GM19455 (cell line): ENCODE results near the gene COL8A2.

Source experiments
- ATAC-seq: cut with Tn5 transposase; IDR thresholded peaks from one replicate; pipeline ENCODE4 v1.9.1; 2021; ENCODE audit not compliant: unreplicated experiment

COL8A2 gene

DNA sequence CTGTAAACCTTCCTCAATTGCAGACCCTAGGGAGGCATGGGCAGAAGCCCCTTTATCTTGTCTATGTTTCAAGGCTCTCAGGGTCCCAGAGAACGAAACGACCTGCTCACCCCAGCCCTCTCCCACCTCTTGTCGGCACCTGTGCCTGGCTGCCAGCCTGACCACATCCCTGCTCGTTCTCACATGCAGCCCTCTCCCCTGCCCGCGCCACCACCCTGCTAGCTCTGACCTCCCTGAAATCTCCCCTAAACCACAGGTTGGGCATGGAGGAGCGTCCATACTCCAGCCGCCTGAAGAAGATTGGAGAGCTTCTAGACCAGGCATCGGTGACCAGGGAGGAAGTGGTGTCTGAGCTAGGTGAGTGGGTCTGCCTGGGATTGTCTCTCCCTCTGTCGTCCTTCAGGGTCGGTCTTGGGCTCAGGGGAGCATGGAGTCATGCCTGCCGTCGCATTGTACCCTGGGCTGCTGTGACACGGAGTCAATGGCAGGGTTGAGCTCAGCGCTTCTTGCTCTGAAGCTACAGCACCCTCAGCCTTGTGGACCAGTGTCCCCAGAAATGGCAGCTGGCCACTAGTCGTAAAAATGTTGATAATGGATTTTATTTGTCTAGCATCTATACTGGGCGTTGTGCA lies 32.7 kb downstream of the COL8A2 start:
- ATAC-seq: no peak

DNA sequence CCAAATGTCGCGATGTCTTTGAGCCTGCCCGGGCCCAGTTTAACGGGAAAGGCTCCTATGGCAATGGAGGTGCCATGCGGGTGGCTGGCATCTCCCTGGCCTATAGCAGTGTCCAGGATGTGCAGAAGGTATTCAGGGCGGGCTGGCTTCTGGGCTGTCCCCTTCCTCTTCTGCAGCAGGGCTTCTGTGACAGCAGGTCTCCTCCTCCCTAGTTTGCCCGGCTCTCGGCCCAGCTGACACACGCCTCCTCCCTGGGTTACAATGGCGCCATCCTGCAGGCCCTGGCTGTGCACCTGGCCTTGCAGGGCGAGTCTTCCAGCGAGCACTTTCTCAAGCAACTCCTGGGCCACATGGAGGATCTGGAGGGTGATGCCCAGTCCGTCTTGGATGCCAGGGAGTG lies 33.3 kb downstream of the COL8A2 start:
- ATAC-seq: no peak

DNA sequence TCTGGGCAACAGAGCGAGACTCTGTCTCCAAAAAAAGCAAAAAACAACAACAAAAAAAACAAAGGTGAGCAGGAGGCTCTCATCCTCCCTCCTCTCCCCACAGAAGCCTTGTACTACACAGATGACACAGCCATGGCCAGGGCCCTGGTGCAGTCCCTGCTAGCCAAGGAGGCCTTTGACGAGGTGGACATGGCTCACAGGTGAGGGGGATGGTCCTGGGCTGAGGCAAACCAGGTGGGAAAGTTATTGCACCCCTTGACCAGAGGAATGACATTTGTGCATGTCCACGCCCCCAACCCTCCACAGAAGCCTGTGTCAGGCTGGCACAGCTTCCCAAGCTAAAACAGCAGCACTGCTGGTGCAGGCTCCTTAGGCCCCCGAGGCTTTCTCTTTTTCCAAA lies 33.9 kb downstream of the COL8A2 start:
- ATAC-seq: no peak

DNA sequence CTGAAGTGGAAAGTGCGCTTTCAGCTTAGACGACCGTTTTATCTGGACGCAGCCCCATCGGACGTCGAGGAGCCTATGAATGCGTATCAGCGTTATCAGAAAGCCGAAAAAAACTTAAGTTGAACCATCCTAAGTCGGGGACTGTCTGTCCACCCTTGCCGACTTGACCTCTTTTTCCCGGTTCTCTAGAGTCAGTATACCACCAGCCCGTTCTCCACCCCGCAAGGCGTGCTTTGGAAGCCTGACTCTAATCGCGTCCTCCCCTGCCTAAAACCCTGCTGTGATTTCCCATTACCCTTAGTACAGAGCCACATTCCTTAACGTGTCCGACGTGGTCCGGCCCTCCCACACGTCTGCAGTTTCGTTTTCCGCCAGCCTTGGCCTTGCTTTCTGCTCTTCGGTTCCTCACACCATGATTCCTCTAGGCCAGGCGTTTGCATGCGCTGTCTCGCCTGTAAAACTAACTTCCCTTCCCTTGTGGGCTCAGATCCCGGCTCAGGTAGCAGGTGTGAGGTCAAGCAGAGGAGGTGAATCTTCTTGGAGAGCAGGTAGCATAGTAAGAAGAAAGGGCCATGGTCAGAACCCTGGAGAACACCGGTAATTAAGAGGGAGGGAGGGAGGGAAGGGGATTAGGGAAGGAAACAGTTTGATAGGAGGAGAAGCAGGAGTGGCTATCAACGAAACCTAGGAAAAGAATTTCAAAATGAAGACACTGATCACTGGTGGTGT lies 35.5 kb downstream of the COL8A2 start:
- no peak for ATAC-seq

DNA sequence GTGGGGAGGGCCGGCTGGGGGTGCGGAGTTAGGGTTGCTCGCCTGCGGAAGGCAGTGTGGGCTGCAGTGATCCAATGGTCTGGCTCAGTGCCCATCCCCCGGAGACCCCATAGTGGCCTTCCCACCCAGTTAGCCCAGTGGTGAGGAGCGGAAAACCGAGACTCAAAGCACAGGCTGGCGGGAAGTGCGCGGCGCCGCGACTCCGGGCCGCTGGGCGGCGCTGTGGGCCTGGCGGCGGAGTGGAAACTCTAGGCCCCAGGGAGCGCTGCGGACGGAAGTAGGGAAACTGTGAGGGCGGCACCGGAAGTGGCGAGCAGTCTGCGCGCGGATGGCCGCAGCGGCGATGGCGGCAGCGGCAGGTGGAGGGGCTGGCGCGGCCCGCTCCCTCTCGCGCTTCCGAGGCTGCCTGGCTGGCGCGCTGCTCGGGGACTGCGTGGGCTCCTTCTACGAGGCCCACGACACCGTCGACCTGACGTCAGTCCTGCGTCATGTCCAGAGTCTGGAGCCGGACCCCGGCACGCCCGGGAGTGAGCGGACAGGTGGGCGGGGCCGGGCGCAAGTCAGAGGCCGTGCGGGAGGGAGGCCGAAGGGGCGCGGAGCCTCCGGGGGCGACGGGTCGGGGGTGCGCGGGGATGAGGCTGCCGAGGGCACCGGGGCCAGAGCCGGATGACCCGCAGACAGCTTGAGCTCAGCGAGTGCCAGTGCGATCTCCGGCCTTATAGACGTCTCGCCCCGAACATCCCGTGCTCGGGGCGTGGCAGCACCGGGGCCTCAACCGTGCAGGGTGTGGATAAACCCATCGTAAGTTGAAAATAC lies 36.2 kb downstream of the COL8A2 start, which contains the start of gene ADPRS:
Gene ADPRS (plus strand): TSS at position 316 of the 816 bp plus-strand sequence. CDS start 13 bp downstream, at position 329.
- ATAC-seq: peak; percentile 75

DNA sequence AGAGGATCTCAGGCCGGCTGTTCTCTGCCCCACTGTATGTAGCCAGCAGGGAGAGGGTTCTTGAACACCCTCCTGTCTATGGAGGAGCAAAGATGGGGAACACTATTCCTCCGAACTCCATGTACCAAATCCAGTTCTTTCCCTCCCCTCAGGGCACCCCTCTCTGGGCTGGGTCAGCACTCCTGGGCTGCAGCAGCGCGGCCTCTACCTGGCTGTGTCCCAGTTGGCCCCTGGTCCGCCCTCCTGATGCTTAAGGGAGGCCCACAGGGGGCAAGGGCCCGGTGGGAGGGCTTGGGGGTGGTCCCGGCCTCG lies 36.8 kb downstream of the COL8A2 start:
- ATAC-seq: no peak

DNA sequence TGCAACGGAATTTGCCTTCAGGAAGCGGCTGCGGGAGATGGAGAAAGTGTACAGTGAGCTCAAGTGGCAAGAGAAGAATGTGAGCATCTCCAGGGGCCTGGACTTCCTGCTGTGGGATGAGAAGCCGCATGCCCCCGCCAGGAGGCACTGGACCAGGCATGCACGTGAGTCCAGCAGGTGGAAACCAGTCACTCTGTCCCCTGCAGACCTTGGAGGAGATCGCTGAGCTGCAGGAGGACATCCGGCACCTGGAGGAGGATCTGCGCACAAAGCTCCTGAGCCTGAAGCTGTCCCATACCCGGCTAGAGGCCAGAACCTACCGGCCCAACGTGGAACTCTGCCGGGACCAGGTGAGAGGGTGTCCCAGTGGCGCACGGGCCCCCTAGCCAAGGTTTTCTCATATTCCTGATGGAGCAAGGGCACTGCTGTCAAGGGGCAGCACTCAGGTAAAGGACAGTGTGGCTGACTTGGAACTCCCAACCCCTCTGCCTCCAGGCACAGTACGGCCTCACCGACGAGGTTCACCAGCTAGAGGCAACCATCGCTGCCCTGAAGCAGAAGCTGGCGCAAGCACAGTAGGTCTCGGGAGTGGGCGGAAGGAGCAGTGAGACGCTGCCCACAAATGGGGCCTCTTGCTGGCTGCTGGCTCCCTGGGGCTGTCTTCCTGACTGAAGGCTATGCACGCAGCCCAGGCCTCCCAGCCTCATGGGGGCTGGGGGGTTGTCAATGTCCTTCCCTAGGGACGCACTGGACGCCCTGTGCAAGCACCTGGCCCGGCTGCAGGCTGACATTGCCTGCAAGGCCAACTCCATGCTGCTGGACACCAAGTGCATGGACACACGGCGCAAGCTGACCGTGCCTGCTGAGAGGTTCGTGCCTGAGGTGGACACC lies 37.5 kb downstream of the COL8A2 start:
- ATAC-seq: no peak

DNA sequence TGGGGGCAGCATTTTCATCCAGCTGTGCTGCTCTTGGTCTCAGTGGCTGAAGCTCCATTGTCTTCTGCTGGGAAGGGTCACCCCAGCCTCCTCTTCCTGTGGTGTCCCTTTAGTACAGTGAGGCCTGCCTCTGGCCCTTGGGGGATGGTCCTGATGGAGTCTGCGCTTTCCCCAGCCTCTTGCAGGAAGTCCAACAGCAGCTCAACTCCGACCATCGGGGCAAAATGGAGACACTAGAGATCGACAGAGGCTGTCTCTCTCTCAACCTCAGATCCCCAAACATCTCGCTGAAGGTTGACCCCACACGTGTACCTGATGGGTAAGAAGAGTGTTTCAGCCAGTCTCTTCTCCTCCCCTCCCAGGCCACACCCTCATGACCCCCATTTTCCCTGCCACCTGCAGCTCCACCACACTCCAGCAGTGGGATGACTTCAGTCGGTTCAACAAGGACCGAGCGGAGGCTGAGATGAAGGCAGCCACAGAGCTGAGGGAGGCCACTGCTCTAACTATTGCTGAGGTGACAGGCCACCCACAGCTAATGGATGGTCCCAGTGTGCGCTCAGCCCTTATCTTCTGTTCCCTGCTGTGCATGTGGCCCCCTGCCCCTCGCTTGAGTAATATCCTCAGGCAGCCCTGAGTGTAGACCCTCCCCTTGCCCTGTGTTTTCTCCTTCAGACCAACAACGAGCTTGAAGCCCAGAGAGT lies 38.3 kb downstream of the COL8A2 start:
- no peak for ATAC-seq

DNA sequence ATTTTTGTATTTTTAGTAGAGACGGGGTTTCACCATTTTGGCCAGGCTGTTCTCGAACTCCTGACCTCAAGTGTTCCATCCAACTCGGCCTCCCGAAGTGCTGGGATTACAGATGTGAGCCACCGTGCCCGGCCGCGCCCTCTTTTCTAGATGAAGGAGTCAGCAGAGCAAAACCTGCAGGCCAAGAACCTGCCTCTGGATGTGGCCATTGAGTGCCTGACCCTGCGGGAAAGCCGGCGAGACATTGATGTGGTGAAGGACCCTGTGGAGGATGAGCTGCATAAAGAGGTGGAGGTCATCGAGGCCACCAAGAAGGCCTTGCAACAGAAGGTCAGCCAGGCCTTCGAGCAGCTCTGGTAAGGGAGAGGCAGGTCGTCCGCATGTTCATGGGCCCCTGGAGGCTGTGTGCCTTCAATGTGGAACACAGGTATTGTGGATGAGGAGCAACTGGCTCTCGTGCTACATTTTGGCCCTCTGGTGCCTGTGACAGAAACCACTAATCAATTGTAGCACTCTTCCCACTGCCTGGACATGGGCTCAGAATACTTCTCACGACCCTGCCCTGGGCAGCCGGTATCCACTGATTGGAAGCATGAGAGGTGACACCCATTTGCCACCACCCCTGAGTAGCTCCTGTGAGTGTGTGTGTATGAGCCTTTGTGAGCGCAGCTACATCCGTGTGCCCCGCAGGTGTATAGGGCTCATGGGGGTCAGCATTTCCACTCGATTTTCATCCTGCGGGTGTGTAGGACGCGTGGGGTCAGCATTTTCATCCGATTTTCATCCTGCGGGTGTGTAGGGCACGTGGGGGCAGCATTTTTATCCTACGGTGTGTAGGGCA lies 39.1 kb downstream of the COL8A2 start:
- no peak for ATAC-seq

DNA sequence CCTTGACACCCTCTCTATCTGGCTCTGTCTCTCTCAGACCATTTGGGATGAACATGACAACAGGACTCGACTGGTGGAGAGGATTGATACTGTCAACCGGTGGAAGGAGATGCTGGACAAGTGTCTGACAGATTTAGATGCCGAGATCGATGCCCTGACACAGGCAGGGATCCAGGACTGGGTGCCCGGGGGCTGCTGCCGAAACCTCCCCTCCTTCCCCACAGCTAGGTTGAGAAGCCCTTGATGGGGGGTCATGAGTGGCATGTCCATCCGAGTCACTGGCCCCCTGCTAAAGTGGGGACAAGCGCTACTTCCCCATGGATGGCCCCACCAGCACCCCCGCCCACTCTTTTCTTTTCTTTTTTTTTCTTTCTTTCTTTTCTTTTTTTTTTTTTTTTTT lies 39.9 kb downstream of the COL8A2 start:
- ATAC-seq: no peak

DNA sequence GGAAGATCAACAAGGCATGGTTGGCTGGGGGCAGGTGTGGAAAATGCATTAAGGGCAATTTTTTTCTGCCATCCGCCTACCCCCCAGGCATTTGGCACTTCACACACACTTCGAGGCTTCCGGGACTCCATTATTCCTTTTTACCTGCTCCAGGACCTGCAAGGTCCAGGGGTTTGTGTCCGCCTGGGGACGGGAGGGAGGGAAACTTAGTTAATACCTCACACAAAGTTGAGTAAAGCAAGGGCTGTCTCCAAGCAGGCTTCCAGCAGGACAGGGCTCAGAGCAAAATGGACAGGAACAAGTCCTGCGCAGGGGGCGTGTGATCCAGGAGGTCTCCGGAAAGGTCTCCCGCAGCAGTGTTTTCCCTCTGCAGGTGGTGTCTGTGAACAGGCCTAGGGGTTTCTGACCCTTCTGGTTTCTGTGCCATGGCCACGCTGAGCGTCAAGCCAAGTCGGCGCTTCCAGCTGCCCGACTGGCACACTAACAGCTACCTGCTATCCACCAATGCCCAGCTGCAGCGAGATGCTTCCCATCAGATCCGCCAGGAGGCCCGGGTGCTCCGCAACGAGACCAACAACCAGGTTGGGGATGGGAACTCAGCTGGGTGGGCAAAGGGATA lies 40.4 kb downstream of the COL8A2 start:
- ATAC-seq: no peak

DNA sequence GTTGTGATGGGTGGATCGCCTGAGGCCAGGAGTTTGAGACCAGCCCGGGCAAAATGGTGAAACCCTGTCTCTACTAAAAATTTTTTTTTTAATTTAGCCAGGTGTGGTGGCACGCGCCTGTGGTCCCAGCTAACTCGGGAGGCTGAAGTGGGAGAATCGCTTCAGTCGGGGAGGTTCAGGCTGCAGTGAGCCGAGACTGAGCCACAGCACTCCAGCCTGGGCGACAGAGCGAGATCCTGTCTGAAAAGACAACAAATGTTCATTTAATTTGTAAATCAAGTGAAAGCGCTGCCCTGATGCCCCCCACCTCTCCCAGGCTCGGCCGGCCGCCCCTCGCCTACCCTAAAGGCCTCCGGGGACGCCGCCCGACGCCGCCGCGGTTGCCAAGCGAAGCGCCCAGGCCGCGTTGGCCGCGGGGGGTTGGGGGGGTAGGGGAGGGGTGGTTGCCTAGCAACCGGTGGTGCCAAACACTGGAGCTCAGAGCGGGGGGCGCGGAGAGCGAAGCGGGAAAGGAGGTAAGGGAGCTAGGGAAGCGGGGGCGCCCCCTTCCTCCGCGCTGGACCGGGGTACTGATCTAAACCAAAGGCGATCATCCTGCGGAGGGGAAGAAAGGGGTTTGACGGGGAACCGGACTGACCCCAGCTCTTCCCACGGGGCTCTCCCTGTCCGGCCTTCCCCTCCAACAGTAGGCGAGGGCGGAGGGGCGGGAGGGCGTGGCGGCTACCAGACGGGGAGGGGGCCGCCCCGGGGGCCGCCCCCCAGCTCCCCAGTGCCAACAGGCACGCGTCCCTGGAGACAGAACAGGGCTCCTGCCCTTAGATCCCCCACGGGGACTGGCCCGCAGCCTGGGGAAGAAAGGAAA lies 41.2 kb downstream of the COL8A2 start, which contains the start of gene TEKT2:
Gene TEKT2 (plus strand): TSS at position 460 of the 862 bp plus-strand sequence. CDS start 828 bp downstream, outside the sequence.
- no peak for ATAC-seq

DNA sequence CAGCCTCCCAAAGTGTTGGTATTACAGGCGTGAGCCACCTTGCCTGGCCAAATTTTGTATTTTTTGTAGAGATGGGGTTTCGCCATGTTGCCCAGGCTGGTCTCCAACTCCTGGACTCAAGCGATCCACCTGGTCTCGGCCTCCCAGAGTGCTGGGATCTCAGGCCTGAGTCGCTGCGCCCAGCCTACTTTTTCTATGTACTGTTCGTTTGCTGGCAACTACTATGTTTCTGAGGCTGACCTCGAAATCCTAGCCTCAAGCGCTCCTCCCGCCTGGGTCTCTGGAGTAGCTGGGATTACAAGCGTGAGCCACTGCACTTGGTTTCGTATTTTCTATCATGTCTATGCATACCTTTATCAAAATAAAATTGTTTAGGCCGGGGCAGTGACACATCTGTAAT lies 41.8 kb downstream of the COL8A2 start:
- ATAC-seq: no peak

DNA sequence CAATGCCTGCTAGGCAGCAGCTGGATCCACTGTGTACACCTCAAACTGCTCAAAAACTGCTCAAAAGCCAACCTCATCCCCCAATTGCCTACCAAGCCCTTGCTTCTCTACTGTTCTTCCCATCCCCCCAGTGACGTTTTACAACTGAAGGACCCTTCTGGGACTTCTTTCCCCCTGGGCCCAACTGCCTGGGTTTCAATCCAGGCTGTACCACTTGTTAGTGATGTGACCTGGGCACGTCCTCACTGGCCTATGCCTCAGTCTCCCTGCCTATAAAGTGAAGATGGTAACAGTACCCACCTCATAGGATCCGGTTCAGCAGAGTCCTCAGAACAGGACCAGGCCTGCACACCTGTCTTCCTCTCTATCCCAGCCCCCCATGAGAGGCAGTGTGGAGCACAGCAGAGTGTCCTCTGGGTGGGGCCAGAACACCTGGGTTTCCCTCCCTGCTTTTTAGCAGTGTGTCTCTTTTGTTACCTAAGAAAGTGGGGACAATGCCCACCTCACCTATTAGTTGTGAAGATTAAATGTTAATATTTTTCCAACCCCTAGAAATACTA lies 43.0 kb downstream of the COL8A2 start:
- ATAC-seq: no peak

DNA sequence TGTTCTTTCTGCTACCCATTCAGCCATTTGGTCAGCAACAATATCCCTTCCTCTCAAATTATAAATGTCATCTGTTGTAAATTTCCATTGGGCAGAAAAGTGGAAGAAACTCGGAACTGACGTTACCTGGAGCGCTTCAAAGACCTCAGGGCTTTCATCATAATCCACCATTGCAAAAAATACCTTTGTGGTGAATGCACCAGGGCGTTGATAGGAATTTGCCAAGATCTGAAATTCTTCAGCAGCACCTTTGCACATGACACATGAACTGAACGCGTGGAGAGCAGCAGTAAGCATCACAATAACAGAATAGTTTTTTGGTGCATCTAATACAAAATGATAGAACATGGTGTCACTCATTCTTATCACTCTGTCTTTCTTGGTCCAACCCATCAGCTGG lies 44.2 kb downstream of the COL8A2 start:
- ATAC-seq: no peak

DNA sequence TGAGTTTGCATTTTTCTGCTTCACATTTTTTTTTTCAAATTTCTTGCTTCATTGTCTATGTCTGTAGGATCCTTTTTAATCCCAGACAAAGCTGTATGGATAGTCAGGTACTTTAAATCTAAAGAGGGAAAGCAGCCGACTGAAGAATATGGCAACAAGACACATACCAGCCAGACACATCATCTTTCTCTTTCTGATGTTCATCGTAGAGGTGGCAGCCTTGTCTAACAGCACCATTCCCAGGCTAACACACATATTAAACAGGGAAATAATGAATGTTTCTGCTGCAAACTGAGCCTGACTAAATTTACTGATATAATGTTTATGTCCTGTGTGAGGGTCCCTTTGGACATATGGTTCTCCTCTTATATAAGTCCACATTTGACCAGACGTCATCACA lies 44.8 kb downstream of the COL8A2 start:
- ATAC-seq: no peak

DNA sequence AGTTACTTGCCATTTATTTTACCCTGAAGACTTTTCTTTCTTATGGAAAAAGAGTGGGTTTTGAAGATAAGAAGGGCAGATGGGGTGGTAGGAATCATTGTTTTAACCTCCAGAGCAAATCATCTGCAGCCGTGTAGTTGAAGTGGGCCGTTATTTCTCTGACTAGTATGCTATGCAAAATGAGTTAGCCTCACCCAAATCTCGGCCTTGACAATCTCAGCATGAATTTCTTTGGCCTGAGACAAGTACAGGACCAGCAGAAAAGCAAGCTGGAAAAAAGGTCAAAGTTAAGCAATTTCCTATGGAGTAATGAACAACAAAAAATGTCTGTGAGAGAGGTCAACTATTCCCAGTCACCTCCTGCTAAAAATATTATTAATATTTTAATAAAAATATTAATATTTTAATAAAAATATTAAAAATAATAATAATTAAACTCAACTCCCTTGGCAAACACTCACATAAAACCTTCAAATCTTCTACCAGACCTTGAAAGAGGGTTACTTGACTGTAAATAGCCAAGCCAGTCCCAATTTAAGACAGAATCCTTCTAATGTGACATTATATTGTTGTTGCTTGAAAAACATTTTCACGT lies 47.9 kb downstream of the COL8A2 start:
- ATAC-seq: no peak
